ENCODE results near the gene ASTN2.

Gene ASTN2

DNA sequence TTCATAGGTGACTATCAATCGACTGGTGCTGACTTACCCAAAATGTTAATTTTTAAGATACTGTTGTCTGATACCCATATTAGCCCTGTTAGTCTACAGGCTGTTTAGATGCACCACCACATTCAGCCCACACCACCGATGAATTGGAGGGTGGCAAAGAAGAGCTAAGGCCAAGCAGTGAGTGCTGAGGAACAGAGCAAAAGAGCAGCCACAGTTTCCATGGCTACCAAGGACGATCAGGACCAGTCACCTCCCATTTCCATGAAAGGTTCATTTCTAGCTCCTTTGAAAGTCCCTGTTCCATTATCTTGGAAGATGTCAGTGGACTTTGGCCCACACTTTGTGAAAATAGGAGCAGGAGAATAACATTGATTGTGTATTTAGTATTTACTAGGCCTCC is 364.9 kb downstream of the ASTN2 start:
- H3K4me1 ChIP-seq (ENCODE audit: control insufficient read depth, insufficient read depth, low read length), result no peaks in the 10 kb centered on the region
- H3K9ac ChIP-seq (ENCODE audit: low read length), result no peak overlapping the region
- no peaks in the 10 kb centered on the region for H3K27me3 ChIP-seq (ENCODE audit: control insufficient read depth, insufficient read depth, low read length)
- H3K27ac ChIP-seq (ENCODE audit: low read depth, low read length), result no peak overlapping the region
- H3K4me3 ChIP-seq (ENCODE audit: low read depth, low read length), result no peak overlapping the region
- no peaks in the 10 kb centered on the region for H3K36me3 ChIP-seq (ENCODE audit: control insufficient read depth, insufficient read depth, low read length)
- H3K9me3 ChIP-seq (ENCODE audit: control insufficient read depth, insufficient read depth, low read depth, low read length), result no peaks in the 10 kb centered on the region

DNA sequence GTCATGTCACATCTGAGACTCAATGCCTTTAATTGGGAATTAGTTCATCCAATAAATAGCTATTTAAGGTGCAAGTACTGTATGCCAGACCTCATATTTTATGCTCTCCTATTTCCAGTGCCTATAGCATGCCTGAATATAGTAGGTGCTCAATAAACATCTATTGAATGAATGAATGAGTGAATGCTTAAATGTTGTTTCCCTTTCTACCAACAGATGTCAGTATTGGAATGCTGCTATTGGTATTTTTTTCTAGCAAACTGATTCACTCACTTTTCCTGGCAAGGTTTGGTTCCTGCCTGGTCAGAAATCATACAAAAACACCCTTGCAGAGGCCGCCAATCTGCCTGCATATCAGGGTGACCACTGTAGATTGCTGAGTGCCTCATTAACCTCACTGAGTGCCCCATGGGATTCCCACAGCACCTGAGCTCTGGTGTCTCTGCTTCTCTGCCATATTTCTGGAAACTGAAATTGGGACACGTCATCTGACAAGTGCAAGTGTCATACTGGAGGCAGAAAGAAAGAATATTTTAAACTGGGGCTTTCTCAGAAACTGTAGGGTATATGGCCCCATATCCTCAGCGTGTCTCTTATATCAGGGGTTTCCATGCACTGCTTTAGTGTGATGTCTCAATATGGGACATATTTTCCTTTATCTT is 368.1 kb downstream of the ASTN2 start:
- H3K4me1 ChIP-seq (ENCODE audit: control insufficient read depth, insufficient read depth, low read length), result peaks cover 3% of the 10 kb centered on the region; the same call in 1 of the 2 replicates
- no peaks in the 10 kb centered on the region for H3K36me3 ChIP-seq (ENCODE audit: control insufficient read depth, insufficient read depth, low read length)
- no peaks in the 10 kb centered on the region for H3K27me3 ChIP-seq (ENCODE audit: control insufficient read depth, insufficient read depth, low read length)
- no peaks in the 10 kb centered on the region for H3K9me3 ChIP-seq (ENCODE audit: control insufficient read depth, insufficient read depth, low read depth, low read length)
- H3K9ac ChIP-seq (ENCODE audit: low read length), result no peak overlapping the region
- no peak overlapping the region for H3K27ac ChIP-seq (ENCODE audit: low read depth, low read length)
- no peak overlapping the region for H3K4me3 ChIP-seq (ENCODE audit: low read depth, low read length)

DNA sequence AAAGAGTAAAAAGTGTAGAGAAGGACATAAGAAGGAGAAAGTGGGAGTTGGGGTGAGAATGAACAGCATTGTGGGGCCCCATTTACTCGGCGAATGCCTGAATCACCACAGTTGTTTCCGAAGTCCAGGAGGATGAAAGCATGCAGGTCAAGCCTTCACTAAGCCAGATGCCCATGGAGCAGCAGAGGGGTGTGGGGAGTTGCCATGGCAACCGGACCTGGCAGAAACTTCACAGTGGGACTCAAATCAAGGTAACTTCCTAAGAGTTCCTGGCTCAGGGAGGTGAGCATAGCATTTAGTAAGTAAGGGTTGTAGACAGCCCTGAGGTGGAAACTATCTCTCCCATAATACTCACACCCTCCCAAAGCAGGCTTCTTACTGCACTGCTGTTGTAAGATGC is 370.6 kb downstream of the ASTN2 start:
- no peak overlapping the region for H3K9ac ChIP-seq (ENCODE audit: low read length)
- no peak overlapping the region for H3K27ac ChIP-seq (ENCODE audit: low read depth, low read length)
- H3K36me3 ChIP-seq (ENCODE audit: control insufficient read depth, insufficient read depth, low read length), result no peaks in the 10 kb centered on the region
- no peaks in the 10 kb centered on the region for H3K9me3 ChIP-seq (ENCODE audit: control insufficient read depth, insufficient read depth, low read depth, low read length)
- H3K4me1 ChIP-seq (ENCODE audit: control insufficient read depth, insufficient read depth, low read length), result peaks cover 3% of the 10 kb centered on the region; the same call in 1 of the 2 replicates
- H3K4me3 ChIP-seq (ENCODE audit: low read depth, low read length), result no peak overlapping the region
- H3K27me3 ChIP-seq (ENCODE audit: control insufficient read depth, insufficient read depth, low read length), result no peaks in the 10 kb centered on the region

GRCh38 chr9:117043159-117043558 is 371.7 kb downstream of the ASTN2 start:
- Histone ChIP-seq H3K9ac (ENCODE audit: low read length) (no peak overlapping the region), H3K27ac (ENCODE audit: low read depth, low read length) (no peak overlapping the region), H3K36me3 (ENCODE audit: control insufficient read depth, insufficient read depth, low read length) (no peaks in the 10 kb centered on the region), H3K4me3 (ENCODE audit: low read depth, low read length) (no peak overlapping the region), H3K27me3 (ENCODE audit: control insufficient read depth, insufficient read depth, low read length) (no peaks in the 10 kb centered on the region), H3K4me1 (ENCODE audit: control insufficient read depth, insufficient read depth, low read length) (peaks cover 3% of the 10 kb centered on the region; the same call in 1 of the 2 replicates), H3K9me3 (ENCODE audit: control insufficient read depth, insufficient read depth, low read depth, low read length) (no peaks in the 10 kb centered on the region)

DNA sequence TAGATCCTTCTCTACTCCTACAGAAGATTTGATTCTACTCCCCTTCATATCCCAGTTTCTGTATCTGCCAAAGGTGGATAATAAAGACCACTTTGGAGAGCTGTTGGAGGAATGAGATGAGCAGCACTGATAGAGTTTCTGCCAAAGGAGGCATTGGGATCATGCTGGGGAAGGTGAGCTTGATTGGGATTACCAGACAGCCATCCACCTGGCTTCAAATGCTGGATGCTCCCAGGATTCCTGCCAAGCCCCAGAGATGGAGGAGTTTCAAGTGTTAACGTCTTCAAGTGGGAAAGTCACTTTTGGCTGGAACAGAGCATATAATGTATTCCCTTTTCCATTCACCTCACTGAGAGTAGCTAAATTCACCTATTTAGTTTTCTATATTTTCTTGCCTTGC is 379.3 kb downstream of the ASTN2 start:
- Histone ChIP-seq H3K4me1 (ENCODE audit: control insufficient read depth, insufficient read depth, low read length) (no peaks in the 10 kb centered on the region), H3K4me3 (ENCODE audit: low read depth, low read length) (no peak overlapping the region), H3K9me3 (ENCODE audit: control insufficient read depth, insufficient read depth, low read depth, low read length) (no peaks in the 10 kb centered on the region), H3K9ac (ENCODE audit: low read length) (no peak overlapping the region), H3K27ac (ENCODE audit: low read depth, low read length) (no peak overlapping the region), H3K36me3 (ENCODE audit: control insufficient read depth, insufficient read depth, low read length) (no peaks in the 10 kb centered on the region), H3K27me3 (ENCODE audit: control insufficient read depth, insufficient read depth, low read length) (no peaks in the 10 kb centered on the region; the same call in 1 of the 2 replicates)

DNA sequence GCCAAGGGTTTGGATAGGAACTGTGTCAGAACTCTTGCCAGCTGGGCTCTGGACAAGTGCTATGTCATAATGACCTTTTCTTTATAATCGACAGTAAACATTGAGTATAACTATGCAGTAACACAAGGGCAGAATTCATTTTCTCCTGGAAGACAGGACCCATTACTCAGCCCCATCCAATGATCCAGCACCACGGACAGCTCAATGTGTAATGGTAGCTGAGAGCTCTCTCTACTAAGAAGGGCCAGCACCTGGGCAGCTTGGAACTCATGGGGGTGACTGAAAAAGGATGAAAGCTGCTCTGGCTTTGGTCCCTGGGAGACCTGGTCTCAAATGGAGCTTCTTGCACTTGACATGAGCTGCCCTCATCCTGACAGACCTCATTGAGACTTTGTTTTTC is 380.0 kb downstream of the ASTN2 start:
- Histone ChIP-seq H3K27ac (ENCODE audit: low read depth, low read length) (no peak overlapping the region), H3K9ac (ENCODE audit: low read length) (no peak overlapping the region), H3K27me3 (ENCODE audit: control insufficient read depth, insufficient read depth, low read length) (no peaks in the 10 kb centered on the region; the same call in 1 of the 2 replicates), H3K36me3 (ENCODE audit: control insufficient read depth, insufficient read depth, low read length) (no peaks in the 10 kb centered on the region), H3K4me1 (ENCODE audit: control insufficient read depth, insufficient read depth, low read length) (no peaks in the 10 kb centered on the region), H3K9me3 (ENCODE audit: control insufficient read depth, insufficient read depth, low read depth, low read length) (no peaks in the 10 kb centered on the region), H3K4me3 (ENCODE audit: low read depth, low read length) (no peak overlapping the region)

GRCh38 chr9:117030254-117030768 is 384.5 kb downstream of the ASTN2 start:
- Histone ChIP-seq H3K9ac (ENCODE audit: low read length) (no peak overlapping the region), H3K27me3 (ENCODE audit: control insufficient read depth, insufficient read depth, low read length) (no peaks in the 10 kb centered on the region; the same call in 1 of the 2 replicates), H3K27ac (ENCODE audit: low read depth, low read length) (no peak overlapping the region), H3K4me3 (ENCODE audit: low read depth, low read length) (no peak overlapping the region), H3K9me3 (ENCODE audit: control insufficient read depth, insufficient read depth, low read depth, low read length) (no peaks in the 10 kb centered on the region), H3K4me1 (ENCODE audit: control insufficient read depth, insufficient read depth, low read length) (no peaks in the 10 kb centered on the region), H3K36me3 (ENCODE audit: control insufficient read depth, insufficient read depth, low read length) (no peaks in the 10 kb centered on the region)

DNA sequence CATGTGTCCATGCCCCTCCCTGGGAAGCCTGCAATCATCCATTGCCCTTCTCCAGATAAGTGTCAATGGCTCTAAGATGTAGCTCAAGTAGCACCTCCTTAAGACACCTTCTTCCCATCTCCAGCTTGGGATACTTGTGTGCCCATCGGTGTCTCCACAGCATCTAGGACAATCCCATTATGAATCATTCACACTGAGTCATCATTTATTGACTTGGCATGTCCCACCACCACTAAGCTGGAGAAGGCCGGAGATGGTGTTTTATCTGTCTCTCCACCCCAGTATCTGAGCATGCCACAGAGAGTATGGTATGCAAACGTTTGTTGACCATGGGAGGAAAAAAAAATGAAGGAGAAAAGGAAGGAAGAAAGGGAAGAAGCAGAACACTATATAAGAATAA is 385.5 kb downstream of the ASTN2 start:
- Histone ChIP-seq H3K9me3 (ENCODE audit: control insufficient read depth, insufficient read depth, low read depth, low read length) (no peaks in the 10 kb centered on the region), H3K9ac (ENCODE audit: low read length) (no peak overlapping the region), H3K4me3 (ENCODE audit: low read depth, low read length) (no peak overlapping the region), H3K36me3 (ENCODE audit: control insufficient read depth, insufficient read depth, low read length) (no peaks in the 10 kb centered on the region), H3K27ac (ENCODE audit: low read depth, low read length) (no peak overlapping the region), H3K4me1 (ENCODE audit: control insufficient read depth, insufficient read depth, low read length) (no peaks in the 10 kb centered on the region), H3K27me3 (ENCODE audit: control insufficient read depth, insufficient read depth, low read length) (no peaks in the 10 kb centered on the region; the same call in 1 of the 2 replicates)

- no peak overlapping the region for H3K9ac ChIP-seq (ENCODE audit: low read length)
- no peaks in the 10 kb centered on the region for H3K9me3 ChIP-seq (ENCODE audit: control insufficient read depth, insufficient read depth, low read depth, low read length)
- H3K27ac ChIP-seq (ENCODE audit: low read depth, low read length), result no peak overlapping the region
- H3K27me3 ChIP-seq (ENCODE audit: control insufficient read depth, insufficient read depth, low read length), result no peaks in the 10 kb centered on the region; the same call in 1 of the 2 replicates
- H3K4me3 ChIP-seq (ENCODE audit: low read depth, low read length), result no peak overlapping the region
- no peaks in the 10 kb centered on the region for H3K36me3 ChIP-seq (ENCODE audit: control insufficient read depth, insufficient read depth, low read length)
- peaks cover under 1% of the 10 kb centered on the region; the same call in 1 of the 2 replicates for H3K4me1 ChIP-seq (ENCODE audit: control insufficient read depth, insufficient read depth, low read length)
Measured at GRCh38 chr9:117028103-117028858, 386.6 kb downstream of the ASTN2 start.

DNA sequence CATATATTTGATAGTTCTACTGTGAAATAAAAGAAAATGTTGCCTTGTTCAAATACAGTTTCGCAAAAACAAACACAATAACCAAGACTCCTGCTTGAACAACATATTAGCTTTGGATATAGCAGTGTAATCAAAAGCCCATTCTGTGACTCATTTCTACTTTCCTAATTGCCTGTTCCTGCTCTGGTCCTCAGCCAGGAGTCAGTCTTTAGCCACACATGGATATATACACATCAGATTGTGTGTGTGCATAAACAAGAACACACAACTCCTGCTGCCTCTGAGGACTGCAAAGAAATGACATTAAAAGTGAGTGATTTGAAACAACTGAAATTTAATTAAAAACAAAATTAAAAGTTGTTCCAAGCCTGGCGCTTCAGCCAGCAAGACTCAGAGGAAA is 393.0 kb downstream of the ASTN2 start:
- Histone ChIP-seq H3K27ac (ENCODE audit: low read depth, low read length) (no peak overlapping the region), H3K27me3 (ENCODE audit: control insufficient read depth, insufficient read depth, low read length) (no peaks in the 10 kb centered on the region), H3K4me3 (ENCODE audit: low read depth, low read length) (no peak overlapping the region), H3K4me1 (ENCODE audit: control insufficient read depth, insufficient read depth, low read length) (peaks cover 15% of the 10 kb centered on the region; the same call in 1 of the 2 replicates), H3K9ac (ENCODE audit: low read length) (no peak overlapping the region), H3K9me3 (ENCODE audit: control insufficient read depth, insufficient read depth, low read depth, low read length) (no peaks in the 10 kb centered on the region), H3K36me3 (ENCODE audit: control insufficient read depth, insufficient read depth, low read length) (no peaks in the 10 kb centered on the region)

DNA sequence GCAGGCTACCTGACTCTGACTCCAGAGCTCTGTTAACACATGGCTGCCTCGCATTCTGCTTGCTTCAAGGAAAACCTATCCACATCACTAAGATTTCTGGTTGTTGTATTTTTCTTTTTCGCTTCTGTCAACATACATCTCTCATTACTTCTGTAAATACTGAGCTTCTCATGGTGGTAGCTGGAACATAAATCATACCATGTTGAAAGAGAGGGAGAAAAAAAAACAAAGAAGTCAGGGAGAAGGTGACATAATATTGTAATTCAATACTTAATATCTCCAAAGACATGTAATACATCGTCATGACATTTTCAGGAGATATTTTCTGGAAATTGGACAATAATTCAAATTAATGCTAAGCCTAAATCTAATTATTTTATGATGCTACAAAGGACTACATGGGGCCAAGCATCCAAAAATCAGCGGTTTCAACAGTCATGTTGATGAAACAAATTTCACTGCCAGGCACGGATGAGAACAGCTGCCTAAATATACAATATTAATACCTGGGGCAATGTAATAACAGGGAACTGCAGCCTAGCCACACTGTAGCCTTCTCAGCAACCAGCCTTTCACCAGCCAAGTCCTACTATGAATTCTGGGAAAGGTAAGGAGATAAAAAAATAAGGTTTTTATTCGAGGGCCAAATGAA is 395.8 kb downstream of the ASTN2 start:
- Histone ChIP-seq H3K4me3 (ENCODE audit: low read depth, low read length) (no peak overlapping the region), H3K27ac (ENCODE audit: low read depth, low read length) (no peak overlapping the region), H3K4me1 (ENCODE audit: control insufficient read depth, insufficient read depth, low read length) (peaks cover 15% of the 10 kb centered on the region; the same call in 1 of the 2 replicates), H3K36me3 (ENCODE audit: control insufficient read depth, insufficient read depth, low read length) (no peaks in the 10 kb centered on the region), H3K9ac (ENCODE audit: low read length) (no peak overlapping the region), H3K9me3 (ENCODE audit: control insufficient read depth, insufficient read depth, low read depth, low read length) (no peaks in the 10 kb centered on the region), H3K27me3 (ENCODE audit: control insufficient read depth, insufficient read depth, low read length) (no peaks in the 10 kb centered on the region)

Data from HUES6 (cell line).